ENCODE data around the gene E4F1.

GRCh38 chr16:2273931-2274330, 50.5 kb downstream of the E4F1 start:
- TF ChIP-seq, protein P1, sequence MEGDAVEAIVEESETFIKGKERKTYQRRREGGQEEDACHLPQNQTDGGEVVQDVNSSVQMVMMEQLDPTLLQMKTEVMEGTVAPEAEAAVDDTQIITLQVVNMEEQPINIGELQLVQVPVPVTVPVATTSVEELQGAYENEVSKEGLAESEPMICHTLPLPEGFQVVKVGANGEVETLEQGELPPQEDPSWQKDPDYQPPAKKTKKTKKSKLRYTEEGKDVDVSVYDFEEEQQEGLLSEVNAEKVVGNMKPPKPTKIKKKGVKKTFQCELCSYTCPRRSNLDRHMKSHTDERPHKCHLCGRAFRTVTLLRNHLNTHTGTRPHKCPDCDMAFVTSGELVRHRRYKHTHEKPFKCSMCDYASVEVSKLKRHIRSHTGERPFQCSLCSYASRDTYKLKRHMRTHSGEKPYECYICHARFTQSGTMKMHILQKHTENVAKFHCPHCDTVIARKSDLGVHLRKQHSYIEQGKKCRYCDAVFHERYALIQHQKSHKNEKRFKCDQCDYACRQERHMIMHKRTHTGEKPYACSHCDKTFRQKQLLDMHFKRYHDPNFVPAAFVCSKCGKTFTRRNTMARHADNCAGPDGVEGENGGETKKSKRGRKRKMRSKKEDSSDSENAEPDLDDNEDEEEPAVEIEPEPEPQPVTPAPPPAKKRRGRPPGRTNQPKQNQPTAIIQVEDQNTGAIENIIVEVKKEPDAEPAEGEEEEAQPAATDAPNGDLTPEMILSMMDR (IDR thresholded peaks at IDR 0.05) = no peak
- no peak for TF ChIP-seq POLR2A (IDR thresholded peaks at IDR 0.05)
- TF ChIP-seq EP300 (IDR thresholded peaks at IDR 0.05) = no peak
